ENCODE measurements around the gene CD151. TPM values are rescaled to one million over a fixed set of nuclear protein-coding genes. Genes with fewer than 3 reads are reported as not detected.

Gene CD151
- total RNA-seq, 1 donor from 2014 or later, result 776 TPM

GRCh38 chr11:869399-870126, 36.8 kb downstream of the CD151 start:
- DNase-seq (ENCODE audit: low spot score), result no peak

- no peak for DNase-seq (ENCODE audit: low spot score)
Observed at GRCh38 chr11:870127-870413, 37.3 kb downstream of the CD151 start.

DNA sequence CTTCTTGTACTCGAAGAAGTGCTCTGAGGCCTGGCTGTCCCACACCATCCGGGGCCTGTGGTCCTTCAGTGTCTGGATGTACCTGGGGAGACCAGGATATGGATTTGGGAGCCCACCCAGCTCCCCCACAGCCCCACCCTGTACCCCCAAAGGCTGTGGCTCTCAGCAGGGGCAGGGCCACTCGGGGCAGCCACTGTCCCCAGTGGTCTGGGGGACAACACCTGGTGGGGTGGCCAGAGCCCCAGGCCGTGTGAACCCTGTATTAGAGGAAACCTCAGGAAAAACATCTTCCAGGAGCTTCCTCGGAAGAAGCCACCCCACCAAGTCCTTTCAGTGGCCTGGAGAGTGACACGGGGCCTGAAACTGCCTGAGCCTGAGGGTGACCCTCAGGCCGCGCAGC, 37.7 kb downstream of the CD151 start:
- no peak for DNase-seq (ENCODE audit: low spot score)

- no peak for DNase-seq (ENCODE audit: low spot score)
Observed at GRCh38 chr11:871472-871871, 38.7 kb downstream of the CD151 start.

DNA sequence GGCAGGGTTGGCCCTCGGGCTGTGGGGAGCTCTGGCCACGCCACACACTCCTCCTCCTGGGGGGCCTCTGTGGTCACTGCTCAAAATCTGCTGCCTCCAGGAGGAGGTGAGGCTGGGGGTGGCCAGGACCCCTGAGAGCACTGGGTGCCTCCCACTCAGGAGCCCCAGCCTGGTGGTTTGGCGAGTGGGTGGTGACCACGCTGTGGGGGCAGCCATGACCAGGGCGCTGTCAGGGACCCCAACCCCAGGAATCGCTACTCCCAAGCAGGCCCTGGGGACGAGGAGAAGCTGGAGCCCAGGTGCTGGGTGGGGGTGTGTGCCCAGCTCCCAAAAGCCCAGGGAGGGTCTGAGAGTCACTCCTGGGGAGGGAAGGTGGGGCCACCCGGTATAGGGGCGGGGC, 40.0 kb downstream of the CD151 start:
- DNase-seq (ENCODE audit: low spot score), result no peak

GRCh38 chr11:873706-874105, 41.0 kb downstream of the CD151 start:
- no peak for DNase-seq (ENCODE audit: low spot score)

- DNase-seq (ENCODE audit: low spot score), result no peak
Observed at GRCh38 chr11:875203-875602, 42.5 kb downstream of the CD151 start.

GRCh38 chr11:875769-876301, 43.1 kb downstream of the CD151 start:
- no peak for DNase-seq (ENCODE audit: low spot score)

DNA sequence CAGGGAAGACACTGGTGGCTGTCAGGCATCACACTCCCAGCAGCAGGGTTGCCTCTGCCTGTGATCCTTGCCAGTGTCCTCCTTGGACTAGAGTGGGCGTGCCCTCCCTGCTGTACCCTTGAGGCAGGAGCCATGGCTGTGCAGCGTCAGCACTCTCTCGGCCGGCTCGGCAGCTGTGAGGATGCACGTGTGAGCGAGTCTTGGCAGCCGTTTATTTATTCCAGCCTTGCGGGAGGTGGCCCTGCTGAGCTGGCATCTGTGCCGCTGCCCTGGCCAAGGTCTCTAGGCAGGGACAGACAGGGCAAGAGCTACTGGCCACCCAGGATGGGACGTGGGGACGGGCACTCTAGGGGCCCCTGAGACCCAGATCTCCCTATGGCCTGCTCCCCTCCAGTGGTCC, 43.8 kb downstream of the CD151 start:
- DNase-seq (ENCODE audit: low spot score), result no peak

- no peak for DNase-seq (ENCODE audit: low spot score)
Observed at GRCh38 chr11:877565-877964, 44.8 kb downstream of the CD151 start.

DNA sequence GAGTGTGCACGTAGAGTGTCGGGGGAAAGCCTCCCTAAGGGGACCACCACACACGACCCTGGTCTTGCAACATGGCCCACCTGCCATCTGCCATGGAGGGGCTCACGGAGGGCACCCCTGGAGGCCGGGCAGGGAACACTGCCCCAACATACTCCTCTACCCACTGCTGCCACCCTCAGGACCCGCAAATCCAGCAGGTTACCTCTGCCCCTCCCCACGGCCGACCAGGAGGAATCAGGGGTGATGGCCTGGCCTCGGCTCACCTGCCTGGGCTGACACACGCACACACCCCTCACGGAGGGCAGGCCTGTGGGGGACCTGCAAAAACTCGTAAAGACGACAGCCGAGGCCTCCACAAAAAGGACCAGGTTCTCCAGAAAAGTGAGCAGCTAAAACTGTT, 47.7 kb downstream of the CD151 start:
- no peak for DNase-seq (ENCODE audit: low spot score)

DNA sequence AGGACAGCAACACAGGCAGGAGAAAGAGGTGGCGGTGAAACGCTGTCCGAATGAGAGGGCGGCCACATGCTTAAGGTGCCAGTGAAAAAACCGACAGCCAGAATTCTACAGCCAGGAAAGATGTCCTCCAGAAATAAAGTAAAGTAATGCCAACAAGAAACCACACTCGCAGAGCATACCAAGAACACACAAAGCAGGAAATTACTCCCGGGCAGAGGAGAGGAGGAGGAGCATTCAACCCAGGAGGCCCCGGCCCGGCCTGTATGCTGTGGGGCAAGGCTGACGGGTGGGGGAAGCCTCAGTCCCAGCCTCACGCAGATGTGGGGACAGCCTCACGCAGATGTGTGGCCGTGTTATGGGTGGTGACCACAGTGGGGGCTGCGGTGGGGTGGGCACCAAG, 49.8 kb downstream of the CD151 start:
- no peak for DNase-seq (ENCODE audit: low spot score)

GRCh38 chr11:883527-883926, 50.8 kb downstream of the CD151 start:
- no peak for DNase-seq (ENCODE audit: low spot score)

DNA sequence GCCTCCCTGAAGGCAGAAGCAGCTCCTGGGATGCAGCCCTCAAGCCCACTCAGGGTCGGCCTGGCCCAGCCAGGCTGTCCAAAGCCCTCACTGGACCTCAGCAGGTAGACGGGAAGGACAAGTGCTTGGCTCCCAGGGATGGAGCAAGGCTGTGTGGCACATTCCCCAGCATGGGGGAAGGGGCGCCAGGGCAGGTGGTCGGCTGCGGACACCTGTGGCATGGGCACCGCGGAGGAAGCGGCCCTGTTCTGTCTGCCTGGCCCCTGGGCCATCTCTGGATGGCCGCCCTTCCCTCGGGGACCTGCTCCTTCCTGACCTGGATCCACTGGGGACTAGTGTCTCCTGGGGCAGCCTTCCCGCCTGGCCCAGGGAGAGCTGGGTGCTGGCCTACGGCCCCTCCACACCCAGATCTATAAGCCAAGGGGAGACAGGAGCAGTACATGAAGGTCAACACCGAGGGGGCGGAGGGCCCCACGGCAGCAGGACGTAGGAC, 51.9 kb downstream of the CD151 start:
- no peak for DNase-seq (ENCODE audit: low spot score)

DNA sequence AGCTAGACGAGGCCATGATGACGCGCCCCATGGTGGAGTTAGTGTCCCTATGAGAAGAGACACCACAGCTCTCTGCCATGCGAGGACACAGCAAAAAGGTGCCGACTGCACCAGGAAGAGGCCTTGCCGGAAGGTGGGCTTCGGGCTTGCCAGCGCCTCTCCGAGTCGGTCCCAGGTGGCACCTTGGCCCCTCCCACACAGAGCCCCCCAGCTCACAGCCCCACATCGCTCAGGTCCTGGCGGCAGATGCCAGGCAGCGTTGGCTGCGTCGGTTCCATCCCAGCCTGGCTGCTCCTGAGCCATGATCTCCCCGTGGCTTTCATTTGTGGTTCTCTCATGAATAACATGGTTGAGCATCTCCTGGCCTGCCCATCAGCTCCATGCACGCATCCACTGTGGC, 53.8 kb downstream of the CD151 start:
- no peak for DNase-seq (ENCODE audit: low spot score)

DNA sequence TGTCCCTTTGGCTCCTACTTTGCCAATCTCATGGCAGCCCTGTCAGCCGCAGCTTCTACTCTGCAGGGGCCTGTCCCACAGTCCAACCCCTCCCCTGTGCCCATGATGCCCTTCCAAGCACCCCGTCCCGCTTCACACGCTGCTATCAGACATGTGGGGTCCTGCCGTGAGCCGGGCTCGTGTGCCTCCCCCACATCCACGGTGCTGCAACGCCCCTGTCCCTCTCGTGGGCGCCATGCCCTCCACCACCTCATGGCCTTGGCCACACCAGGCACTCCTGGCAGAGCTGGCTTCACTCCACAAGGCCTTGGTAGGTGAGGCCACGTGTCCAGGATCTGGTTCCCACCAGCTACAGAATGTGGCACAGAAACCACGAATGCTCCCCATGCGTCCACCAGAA, 54.8 kb downstream of the CD151 start:
- DNase-seq (ENCODE audit: low spot score), result no peak

Other genes starting within 250 kb of the CD151 start
- 29.1 TPM for gene IRF7, start 217.0 kb upstream of the CD151 start, total RNA-seq
- 1.1 TPM for gene CDHR5, start 208.0 kb upstream of the CD151 start, total RNA-seq
- not detected for gene SCT, start 205.8 kb upstream of the CD151 start, total RNA-seq
- 0.71 TPM for gene DRD4, start 195.7 kb upstream of the CD151 start, total RNA-seq
- gene DEAF1, start 137.7 kb upstream of the CD151 start, total RNA-seq, result 25.9 TPM
- 14.6 TPM for gene TMEM80, start 137.1 kb upstream of the CD151 start, total RNA-seq
- 12.1 TPM for gene EPS8L2, start 126.7 kb upstream of the CD151 start, total RNA-seq
- 277 TPM for gene TALDO1, start 85.5 kb upstream of the CD151 start, total RNA-seq
- 54.1 TPM for gene GATD1, start 55.5 kb upstream of the CD151 start, total RNA-seq
- gene CEND1, start 42.9 kb upstream of the CD151 start, total RNA-seq, result not detected
- gene SLC25A22, start 34.7 kb upstream of the CD151 start, total RNA-seq, result 26.3 TPM
- 10.2 TPM for gene PIDD1, start 27.7 kb upstream of the CD151 start, total RNA-seq
- gene RPLP2, start 23.0 kb upstream of the CD151 start, total RNA-seq, result 2,673 TPM
- 1,877 TPM for gene PNPLA2, start 14.0 kb upstream of the CD151 start, total RNA-seq
- gene CRACR2B, start 5.0 kb upstream of the CD151 start, total RNA-seq, result 6.8 TPM
- gene POLR2L, start 9.6 kb downstream of the CD151 start, total RNA-seq, result 203 TPM
- 120 TPM for gene TSPAN4, start 9.9 kb downstream of the CD151 start, total RNA-seq
- 72.1 TPM for gene CHID1, start 77.9 kb downstream of the CD151 start, total RNA-seq
- gene AP2A2, start 92.9 kb downstream of the CD151 start, total RNA-seq, result 120 TPM
- gene MUC6, start 203.8 kb downstream of the CD151 start, total RNA-seq, result not detected
- gene MUC2, start 241.9 kb downstream of the CD151 start, total RNA-seq, result 0.80 TPM